HepG2 (cell line): ENCODE results near the gene AGAP1. TPM values are rescaled to one million over a fixed set of nuclear protein-coding genes. Genes with fewer than 3 reads are reported as not detected.

ENCODE experiments used
- ATAC-seq: fragments of 200-7000 bp; cut with Tn5 transposase; 3 replicates; pipeline ENCODE4 v1.9.1; 2020; ENCODE audit warnings: mild to moderate bottlenecking, moderate library complexity
- BruUV-seq: library from RNA; stranded (reverse); fragments of 400-500 nt; replicated peaks from 2 replicates; lab custom pipeline; 2021; lab: Mats Ljungman, UMichigan
- CTCF ChIA-PET: fragments of 300-600 bp; formaldehyde crosslinking; extraction: SDS; loops from one replicate; lab custom pipeline; 2021; ENCODE audit warnings: low total read pairs, inconsistent platforms, low intra/inter-chr PET ratio; lab: Yijun Ruan, JAX
- POLR2A ChIA-PET: fragments of 350-600 bp; sonication (Branson Sonifier 250); formaldehyde crosslinking; loops from one replicate; lab custom pipeline; 2020; ENCODE audit warnings: antibody characterized with exemption, inconsistent platforms; lab: Yijun Ruan, JAX
- DNase-seq: peaks from one replicate; pipeline ENCODE4 v3.0.0-alpha.2; 2015; ENCODE audit warnings: low spot score
- FAIRE-seq: peaks from 3 replicates; lab custom pipeline; 2011; peaks lifted over from hg19 to GRCh38; lab: Jason Lieb, UNC
- H2AFZ ChIP-seq: one replicate; pipeline ENCODE4 v1.6.1; 2011; ENCODE audit warnings: low read length, inconsistent platforms
- H3K27ac ChIP-seq: fragments of 300-600 bp; 3 replicates; pipeline ENCODE4 v1.8.0; 2011; ENCODE audit warnings: mixed run types, mild to moderate bottlenecking, mixed read lengths, low read length, inconsistent platforms; ENCODE audit not compliant: insufficient read depth; ENCODE audit errors: extremely low read length
- H3K27me3 ChIP-seq, 2 experiments: fragments of 200-600 bp in 1 of 2; 2 replicates in 1 of 2; 3 replicates in 1 of 2; pipeline versions ENCODE4 v1.6.0 to v1.8.0; 2011; ENCODE audit warnings: low read length in 2 of 2, mild to moderate bottlenecking in 2 of 2, moderate library complexity in 2 of 2, inconsistent platforms in 1 of 2; ENCODE audit not compliant: insufficient read depth in 2 of 2, control insufficient read depth in 1 of 2
- H3K36me3 ChIP-seq, 2 experiments: fragments of 200-600 bp in 1 of 2; replicated peaks in 1 of 2; 2 replicates in 1 of 2; 3 replicates in 1 of 2; pipeline versions ENCODE4 v1.5.1 to v1.8.0; 2011; ENCODE audit warnings: low read length in 2 of 2, inconsistent platforms in 1 of 2; ENCODE audit not compliant: insufficient read depth in 2 of 2, control insufficient read depth in 1 of 2
- H3K4me1 ChIP-seq: 2 replicates; pipeline ENCODE4 v1.5.1; 2012; ENCODE audit warnings: low read length, inconsistent platforms; ENCODE audit not compliant: insufficient read depth
- H3K4me2 ChIP-seq: 2 replicates; pipeline ENCODE4 v1.6.0; 2011; ENCODE audit warnings: low read depth, low read length, inconsistent platforms
- H3K4me3 ChIP-seq, 3 experiments: fragments of 200-600 bp in 1 of 3; sonication (generic), shearing (Covaris generic) in 1 of 3; replicated peaks in 1 of 3; 2 replicates each; pipeline ENCODE4 v1.5.1; 2011 to 2016; ENCODE audit warnings: low read length in 3 of 3, inconsistent platforms in 2 of 3, low read depth in 2 of 3, mild to moderate bottlenecking in 2 of 3, control low read depth in 1 of 3, mixed read lengths in 1 of 3; ENCODE audit not compliant: insufficient read depth in 1 of 3
- H3K79me2 ChIP-seq: one replicate; pipeline ENCODE4 v1.6.1; 2011; ENCODE audit warnings: low read length, inconsistent platforms; ENCODE audit not compliant: insufficient read depth
- H3K9ac ChIP-seq: 2 replicates; pipeline ENCODE4 v1.6.0; 2011; ENCODE audit warnings: mild to moderate bottlenecking, low read depth, low read length, inconsistent platforms; ENCODE audit not compliant: insufficient read depth
- H3K9me3 ChIP-seq: 2 replicates; pipeline ENCODE4 v1.5.1; 2012; ENCODE audit warnings: mild to moderate bottlenecking, low read length
- H4K20me1 ChIP-seq: 2 replicates; pipeline ENCODE4 v1.6.0; 2011; ENCODE audit warnings: inconsistent platforms, mild to moderate bottlenecking, low read length, moderate library complexity; ENCODE audit not compliant: insufficient read depth
- BCL6 ChIP-seq: IDR thresholded peaks from 2 replicates; pipeline ENCODE4 v1.6.1; 2016; ENCODE audit warnings: missing genetic modification reagents, missing compliant biosample characterization
- BORCS8-MEF2B ChIP-seq: sonication (generic); formaldehyde crosslinking; IDR thresholded peaks from 2 replicates; pipeline ENCODE4 v1.8.0; 2022; ENCODE audit warnings: mild to moderate bottlenecking, missing genetic modification reagents
- HNF4G ChIP-seq, 2 experiments: sonication (generic) in 1 of 2; formaldehyde crosslinking in 1 of 2; IDR thresholded peaks; 2 replicates each; pipeline versions ENCODE4 v1.4.0 to v1.6.1; 2011 to 2020; ENCODE audit warnings: borderline replicate concordance in 2 of 2, low read depth in 2 of 2, mild to moderate bottlenecking in 2 of 2, low read length in 1 of 2, missing genetic modification reagents in 1 of 2, moderate library complexity in 1 of 2
- KDM5B ChIP-seq: sonication (generic); formaldehyde crosslinking; IDR thresholded peaks from 2 replicates; pipeline ENCODE4 v1.4.0; 2020; ENCODE audit warnings: missing genetic modification reagents, mild to moderate bottlenecking, borderline replicate concordance
- MXD1 ChIP-seq: sonication (generic); formaldehyde crosslinking; IDR thresholded peaks from 2 replicates; pipeline ENCODE4 v1.4.0; 2020; ENCODE audit warnings: mild to moderate bottlenecking, missing genetic modification reagents
- NFAT5 ChIP-seq: sonication (generic); formaldehyde crosslinking; IDR thresholded peaks from 2 replicates; pipeline ENCODE4 v1.4.0; 2020; ENCODE audit warnings: missing genetic modification reagents
- NR2F6 ChIP-seq, 2 experiments: IDR thresholded peaks; 2 replicates each; pipeline ENCODE4 v1.6.1; 2016; ENCODE audit warnings: antibody characterized with exemption in 1 of 2, mild to moderate bottlenecking in 1 of 2
- RFXAP ChIP-seq: sonication (generic); formaldehyde crosslinking; IDR thresholded peaks from 2 replicates; pipeline ENCODE4 v1.4.0; 2020; ENCODE audit warnings: missing genetic modification reagents, borderline replicate concordance
- ZBTB43 ChIP-seq: sonication (generic); formaldehyde crosslinking; conservative IDR thresholded peaks from 2 replicates; pipeline ENCODE4 v1.4.0; 2020; ENCODE audit warnings: missing genetic modification reagents
- ZKSCAN5 ChIP-seq: sonication (generic); formaldehyde crosslinking; IDR thresholded peaks from 2 replicates; pipeline ENCODE4 v1.5.1; 2020; ENCODE audit warnings: mild to moderate bottlenecking, missing genetic modification reagents
- ZNF343 ChIP-seq: sonication (generic); formaldehyde crosslinking; IDR thresholded peaks from 2 replicates; pipeline ENCODE4 v1.4.0; 2020; ENCODE audit warnings: mild to moderate bottlenecking, missing genetic modification reagents
- ZNF383 ChIP-seq: sonication (generic); formaldehyde crosslinking; IDR thresholded peaks from 2 replicates; pipeline ENCODE4 v1.4.0; 2020; ENCODE audit warnings: missing genetic modification reagents, mild to moderate bottlenecking, borderline replicate concordance
- ZNF44 ChIP-seq: sonication (generic); formaldehyde crosslinking; IDR thresholded peaks from 2 replicates; pipeline ENCODE4 v1.5.1; 2020; ENCODE audit warnings: mild to moderate bottlenecking, missing genetic modification reagents
- ZNF576 ChIP-seq: sonication (generic); formaldehyde crosslinking; IDR thresholded peaks from 2 replicates; pipeline ENCODE4 v1.4.0; 2020; ENCODE audit warnings: mild to moderate bottlenecking, missing genetic modification reagents
- WGBS: methylation state at CpG from one replicate; pipeline ENCODE4 v1.1.6; 2017; ENCODE audit warnings: low lambda C conversion rate; 5-methylcytosine and 5-hydroxymethylcytosine counted together
- in situ Hi-C: cut with HindIII; loops from 2 replicates; pipeline ENCODE4 v1.10.0; 2017; ENCODE audit warnings: low pct_unique_long_range_greater_than_20kb; ENCODE audit not compliant: extremely low pct_ligation_motif_present
- intact Hi-C: fragments of 100-400 bp; cut with micrococcal nuclease; formaldehyde crosslinking; loops from one replicate; pipeline ENCODE4 v1.10.0; 2022; ENCODE audit not compliant: unreplicated experiment
- polyA plus RNA-seq, 8 experiments: library from polyadenylated mRNA; depleted of rRNA in 3 of 8; stranded (reverse) in 7 of 8; unstranded in 1 of 8; fragments of >200 nt; fragmentation: Illumina TruSeq in 4 of 8; extraction: Trizol in 4 of 8; gene quantifications; 2 replicates each; pipeline versions ENCODE4 v1.2.1 to v1.2.3, GENCODE V29; 2011 to 2016; ENCODE audit warnings: low read depth in 4 of 8, missing spikeins in 1 of 8, mixed read lengths in 1 of 8; ENCODE audit not compliant: insufficient read depth in 1 of 8
- total RNA-seq, 5 experiments: library from RNA; depleted of rRNA; stranded (reverse); fragments of >200 nt; fragmentation: Illumina TruSeq; extraction: Trizol; gene quantifications; 2 replicates each; pipeline ENCODE4 v1.2.3, GENCODE V29; 2016; ENCODE audit warnings: low read depth in 1 of 5

The AGAP1 gene
- total and polyA plus RNA-seq, 2 of the 13 experiments (the other 11 are each of a cell fraction or from before 2014, with no cell fraction given): 21.2 to 32.7 TPM

- TF ChIP-seq ZNF576 (CRISPR knock-in tag) (no peak), NR2F6 (IDR thresholded peaks at IDR 0.05) (no peak), NR2F6 (CRISPR knock-in tag; IDR thresholded peaks at IDR 0.05) (no peak), ZKSCAN5 (no peak), ZNF44 (CRISPR knock-in tag) (no peak), MXD1 (CRISPR knock-in tag) (0 out of 2 replicates have a peak, but pooled peaks have one; percentile 1), BORCS8-MEF2B (CRISPR knock-in tag) (0 out of 2 replicates have a peak, but pooled peaks have one; percentile 1), KDM5B (CRISPR knock-in tag) (peak; percentile 38; the same call in 1 of the 2 replicates), ZNF383 (no peak)
Measured at GRCh38 chr2:236166796-236167296, 673.0 kb downstream of the AGAP1 start (continued).

- intact Hi-C loops: no loop called here
- no peak for DNase-seq
- in situ Hi-C loops: no loop called here
- CTCF ChIA-PET: no interaction called here
- no TSS peak for BruUV-seq
- peak overlapping the region; percentile 84 for H3K4me2 ChIP-seq
- no peak overlapping the region for H3K9ac ChIP-seq
- peak; percentile 77 for ATAC-seq
- H4K20me1 ChIP-seq: peaks cover 20% of the 10 kb centered on the region
- no peaks in the 10 kb centered on the region for H3K36me3 ChIP-seq
- H3K4me1 ChIP-seq: peaks cover 19% of the 10 kb centered on the region
- H3K9me3 ChIP-seq: no peaks in the 10 kb centered on the region
- no peaks in the 10 kb centered on the region for H3K79me2 ChIP-seq
- H3K4me3 ChIP-seq: peak overlapping the region; percentile 53 to 72 (median 54); a peak in 4 of 6 replicates
- no peak for FAIRE-seq
- POLR2A ChIA-PET: no interaction called here
- no peak overlapping the region for H3K27ac ChIP-seq
- peaks cover 32 to 98% of the 10 kb centered on the region in 2 experiments for H3K27me3 ChIP-seq
- no peak overlapping the region for H2AFZ ChIP-seq
- WGBS: 8% methylated on average over 27 of the region's 112 CpGs
- TF ChIP-seq HNF4G (IDR thresholded peaks at IDR 0.05; ENCODE audit: borderline replicate concordance, low read depth, low read length) (no peak), HNF4G (CRISPR knock-in tag; IDR thresholded peaks at IDR 0.05; ENCODE audit: borderline replicate concordance, low read depth) (0 out of 2 replicates have a peak, but pooled peaks have one; percentile 16), BCL6 (peak; percentile 73), ZBTB43 (CRISPR knock-in tag) (peak; percentile 54; the same call in 1 of the 2 replicates), ZNF343 (CRISPR knock-in tag) (no peak), RFXAP (CRISPR knock-in tag) (0 out of 2 replicates have a peak, but pooled peaks have one; percentile 52), NFAT5 (CRISPR knock-in tag) (peak; percentile 63; the same call in 1 of the 2 replicates)
Measured at GRCh38 chr2:236167297-236168109, 673.7 kb downstream of the AGAP1 start.
